GM13976 (cell line): Measurements from ENCODE around the gene PKN3.

ENCODE experiments used
- DNase-seq: peaks from one replicate; pipeline ENCODE4 v3.0.0; 2012; ENCODE audit warnings: low spot score
- in situ Hi-C: fragments of 300-500 bp; cut with MboI; formaldehyde crosslinking; loops from one replicate; pipeline ENCODE4 v1.12.0; 2022; ENCODE audit warnings: low sequenced_read_pairs, mixed read lengths, inconsistent platforms; ENCODE audit not compliant: unreplicated experiment
- TF ChIP-seq, protein P1 (sequence below): IDR thresholded peaks from 2 replicates; pipeline ENCODE4 v1.5.1; 2012; ENCODE audit warnings: borderline replicate concordance, mild to moderate bottlenecking; ENCODE audit not compliant: insufficient read depth; ENCODE audit errors: extremely low read depth, missing control alignments, control extremely low read depth

The PKN3 gene

DNA sequence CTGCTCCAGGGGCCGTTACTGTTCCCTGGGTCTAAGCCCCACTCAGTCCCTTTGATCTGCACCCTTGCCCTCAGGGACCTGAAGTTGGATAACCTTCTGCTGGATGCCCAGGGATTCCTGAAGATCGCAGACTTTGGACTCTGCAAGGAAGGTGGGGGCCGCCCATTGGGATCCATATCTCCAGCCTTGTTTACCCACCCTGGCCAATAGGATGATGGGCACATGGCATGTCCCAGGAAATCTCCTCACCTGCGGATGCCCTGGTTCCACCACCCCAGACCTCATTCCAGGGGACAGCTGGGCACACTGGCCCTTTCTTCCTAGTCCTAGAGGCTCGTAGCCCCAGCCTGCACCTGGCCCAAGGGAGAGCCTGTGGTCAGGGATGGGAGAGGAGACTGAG, 16.2 kb downstream of the PKN3 start:
- in situ Hi-C loops, result no loop called here
- no peak for DNase-seq
- TF ChIP-seq, protein P1, sequence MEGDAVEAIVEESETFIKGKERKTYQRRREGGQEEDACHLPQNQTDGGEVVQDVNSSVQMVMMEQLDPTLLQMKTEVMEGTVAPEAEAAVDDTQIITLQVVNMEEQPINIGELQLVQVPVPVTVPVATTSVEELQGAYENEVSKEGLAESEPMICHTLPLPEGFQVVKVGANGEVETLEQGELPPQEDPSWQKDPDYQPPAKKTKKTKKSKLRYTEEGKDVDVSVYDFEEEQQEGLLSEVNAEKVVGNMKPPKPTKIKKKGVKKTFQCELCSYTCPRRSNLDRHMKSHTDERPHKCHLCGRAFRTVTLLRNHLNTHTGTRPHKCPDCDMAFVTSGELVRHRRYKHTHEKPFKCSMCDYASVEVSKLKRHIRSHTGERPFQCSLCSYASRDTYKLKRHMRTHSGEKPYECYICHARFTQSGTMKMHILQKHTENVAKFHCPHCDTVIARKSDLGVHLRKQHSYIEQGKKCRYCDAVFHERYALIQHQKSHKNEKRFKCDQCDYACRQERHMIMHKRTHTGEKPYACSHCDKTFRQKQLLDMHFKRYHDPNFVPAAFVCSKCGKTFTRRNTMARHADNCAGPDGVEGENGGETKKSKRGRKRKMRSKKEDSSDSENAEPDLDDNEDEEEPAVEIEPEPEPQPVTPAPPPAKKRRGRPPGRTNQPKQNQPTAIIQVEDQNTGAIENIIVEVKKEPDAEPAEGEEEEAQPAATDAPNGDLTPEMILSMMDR, result no peak

DNA sequence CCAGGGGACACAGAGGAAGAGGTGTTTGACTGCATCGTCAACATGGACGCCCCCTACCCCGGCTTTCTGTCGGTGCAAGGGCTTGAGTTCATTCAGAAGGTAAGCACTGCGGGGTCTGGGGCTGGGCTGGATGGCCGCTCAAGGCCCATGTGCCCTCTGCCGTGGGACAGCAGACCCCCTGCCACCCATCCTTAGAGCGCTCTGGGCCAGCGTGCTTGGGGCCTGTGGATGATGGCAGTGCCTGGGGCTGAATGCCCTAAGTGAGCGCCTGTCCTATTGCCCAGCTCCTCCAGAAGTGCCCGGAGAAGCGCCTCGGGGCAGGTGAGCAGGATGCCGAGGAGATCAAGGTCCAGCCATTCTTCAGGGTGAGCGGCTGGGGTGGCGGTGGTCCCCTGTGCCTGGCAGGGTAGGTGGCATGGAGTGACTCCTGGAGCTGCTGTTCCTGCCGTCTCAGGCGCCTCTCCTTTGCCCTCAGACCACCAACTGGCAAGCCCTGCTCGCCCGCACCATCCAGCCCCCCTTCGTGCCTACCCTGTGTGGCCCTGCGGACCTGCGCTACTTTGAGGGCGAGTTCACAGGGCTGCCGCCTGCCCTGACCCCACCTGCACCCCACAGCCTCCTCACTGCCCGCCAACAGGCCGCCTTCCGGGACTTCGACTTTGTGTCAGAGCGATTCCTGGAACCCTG, 17.8 kb downstream of the PKN3 start:
- no peak for DNase-seq
- TF ChIP-seq, protein P1, result no peak
- in situ Hi-C loops, result no loop called here

DNA sequence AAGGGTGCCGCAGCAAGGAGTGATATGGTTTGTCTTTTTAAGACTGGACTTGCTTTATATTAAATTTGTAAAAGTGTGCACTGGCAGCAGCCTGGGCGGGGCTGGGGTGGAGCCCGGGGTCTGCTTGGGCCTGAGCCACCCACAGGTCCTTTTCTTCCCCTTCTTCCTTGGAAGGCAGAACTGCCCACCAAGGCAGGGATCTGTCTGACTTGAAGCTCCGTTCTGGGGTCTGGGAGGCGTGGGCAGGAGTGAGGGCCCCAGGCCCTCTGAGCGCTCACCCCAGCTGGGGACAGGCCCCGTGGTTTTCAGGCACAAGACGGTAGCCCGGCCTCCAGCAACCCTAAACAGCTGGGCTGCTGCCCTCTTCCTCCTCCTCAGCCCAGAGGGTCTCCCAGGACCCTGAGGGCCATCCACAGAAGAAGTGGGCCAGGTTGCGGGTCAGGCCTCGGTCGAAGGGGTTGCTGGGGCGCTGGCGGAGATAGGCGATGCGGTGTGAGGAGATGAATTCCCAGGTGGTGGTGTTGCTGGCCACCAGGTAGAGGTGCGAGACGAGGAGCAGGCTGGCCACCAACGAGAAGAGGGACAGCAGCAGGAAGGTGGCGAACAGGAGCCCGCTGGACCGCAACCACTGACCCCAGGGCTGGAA, 18.7 kb downstream of the PKN3 start:
- no peak for DNase-seq
- TF ChIP-seq, protein P1, result no peak
- in situ Hi-C loops, result no loop called here

DNA sequence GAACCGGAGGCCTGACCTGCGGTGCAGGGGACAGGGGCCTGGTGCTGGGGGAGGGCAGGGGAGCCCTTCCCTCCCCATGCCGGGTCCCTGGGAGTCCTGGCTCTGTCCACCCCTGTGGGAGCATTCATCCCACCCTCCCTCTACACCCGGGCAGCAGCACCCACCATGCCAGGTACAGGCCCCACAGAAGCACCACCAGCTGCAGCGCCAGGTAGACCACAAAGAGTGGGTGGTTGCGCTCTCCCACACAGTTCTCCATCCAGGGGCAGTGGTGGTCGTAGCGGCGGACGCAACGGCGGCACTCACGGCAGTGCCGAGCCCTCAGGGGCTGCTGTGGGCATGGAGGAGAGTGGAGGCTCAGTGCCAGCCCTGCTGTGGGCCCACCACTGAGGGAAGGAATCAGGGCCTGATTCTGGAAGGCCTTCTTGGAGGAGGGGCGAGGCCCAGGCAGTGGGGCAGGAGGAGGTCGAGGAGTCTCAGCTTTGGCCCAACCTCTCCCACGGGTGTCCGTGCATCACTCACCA, 19.2 kb downstream of the PKN3 start:
- no peak for DNase-seq
- TF ChIP-seq, protein P1, result no peak
- in situ Hi-C loops, result no loop called here

DNA sequence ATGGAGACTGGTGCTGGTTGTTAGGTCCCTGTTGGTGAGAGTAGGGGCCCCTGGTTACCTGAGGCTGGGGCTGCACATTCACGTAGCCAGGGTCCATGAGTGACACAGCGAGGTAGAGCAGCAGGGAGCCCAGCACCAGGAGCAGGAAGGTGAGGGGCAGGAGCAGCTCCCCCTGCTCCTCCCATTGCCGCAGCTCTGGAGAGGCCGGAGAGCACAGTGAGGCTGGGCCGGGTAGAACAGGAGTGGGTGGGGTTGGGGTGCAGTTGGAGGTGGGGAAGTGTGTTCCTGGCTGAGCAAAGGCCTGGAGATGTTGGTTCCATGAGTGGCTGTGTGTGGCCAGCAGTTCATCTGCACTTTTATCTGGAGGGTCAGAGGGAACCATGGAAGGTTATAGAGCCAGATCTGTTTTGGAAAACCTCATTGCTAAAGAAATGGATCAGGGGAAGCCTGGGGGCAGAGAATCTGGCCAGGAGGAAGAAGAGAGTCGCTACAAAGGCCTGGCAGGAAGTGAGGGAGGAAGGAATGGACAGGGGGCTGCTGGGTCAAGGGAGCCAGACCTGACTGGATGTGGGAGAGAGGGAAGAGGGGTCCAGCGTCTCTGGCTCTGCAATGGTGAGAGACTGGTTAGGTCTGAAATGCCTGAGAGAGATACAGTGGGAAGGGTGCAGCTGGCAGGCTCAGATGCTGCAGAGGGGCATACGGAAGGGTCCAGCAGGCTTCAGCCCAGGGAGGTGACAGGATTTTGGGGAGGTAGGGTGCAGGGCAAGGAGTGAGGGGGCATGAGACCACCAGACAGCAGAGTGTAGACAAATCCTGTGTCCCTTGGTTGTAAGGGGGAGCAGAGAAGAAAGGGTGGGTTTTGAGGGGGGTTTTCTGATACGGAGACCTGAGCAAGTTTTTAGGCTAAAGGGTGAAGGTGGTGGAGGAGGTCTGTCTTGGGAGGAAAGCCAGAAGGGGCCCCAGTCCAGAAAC, 20.4 kb downstream of the PKN3 start:
- DNase-seq, result no peak
- in situ Hi-C loops, result no loop called here
- TF ChIP-seq, protein P1, result no peak

DNA sequence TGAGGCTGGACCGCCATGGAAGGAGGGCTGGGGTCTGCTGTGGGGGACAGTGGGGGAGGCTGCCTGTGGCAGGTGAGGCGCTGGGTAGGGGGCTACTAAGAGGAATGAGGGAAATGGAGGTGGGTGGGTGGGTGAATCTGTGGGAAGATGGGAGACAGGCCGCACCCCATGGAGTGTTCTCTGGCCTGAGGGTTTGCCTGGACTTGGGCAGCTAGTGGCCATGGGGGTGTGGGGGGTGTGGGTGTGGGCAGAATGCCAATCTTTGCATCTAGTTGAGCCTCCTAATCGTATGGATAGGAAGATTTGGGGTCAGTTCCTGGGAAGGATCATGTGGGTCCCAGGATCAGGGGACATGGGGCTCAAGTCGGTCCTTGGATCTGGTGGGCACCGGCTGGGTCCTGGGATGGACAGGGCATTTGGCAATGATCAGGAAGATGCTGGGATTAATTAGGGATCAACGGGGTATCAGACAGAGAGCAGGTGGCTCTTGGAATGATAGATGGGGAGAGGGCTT, 21.1 kb downstream of the PKN3 start:
- TF ChIP-seq, protein P1, result no peak
- in situ Hi-C loops, result no loop called here
- no peak for DNase-seq
